ENCODE data around the gene PMIS2.

DNA sequence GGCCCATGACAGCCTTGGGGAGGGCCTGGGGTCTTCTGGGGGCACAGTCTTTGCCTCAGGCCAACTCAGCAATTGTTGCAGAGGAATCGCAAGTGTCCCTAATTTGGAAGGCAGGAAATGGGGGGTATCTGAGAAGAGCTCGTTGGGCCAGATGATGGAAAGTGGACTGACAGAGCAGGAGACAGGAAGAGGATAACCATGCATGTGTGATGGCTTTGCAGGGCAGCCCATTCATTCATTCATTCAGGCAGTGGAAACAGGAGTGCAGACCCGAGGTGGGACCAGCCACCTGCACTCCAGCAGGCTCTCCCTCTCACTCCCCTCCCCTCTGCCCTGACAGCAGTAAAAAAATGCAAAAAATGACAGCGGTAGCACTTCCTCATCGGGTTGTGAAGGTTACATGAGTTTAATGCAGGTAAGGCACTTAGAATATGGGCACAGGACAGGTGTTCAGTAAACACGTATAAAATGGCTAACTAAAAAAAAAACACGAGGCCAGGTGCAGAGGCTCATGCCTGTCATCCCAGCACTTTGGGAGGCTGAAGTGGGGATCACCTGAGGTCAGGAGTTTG lies 45.5 kb upstream of the PMIS2 start:
- TF ChIP-seq CTCF (IDR thresholded peaks at IDR 0.05; ENCODE audit: low read depth, low read length): no peak
- TF ChIP-seq POLR2A (IDR thresholded peaks at IDR 0.05; ENCODE audit: extremely low read depth, insufficient read length): no peak
- TF ChIP-seq MYC (IDR thresholded peaks at IDR 0.05; ENCODE audit: low read depth, low read length): no peak

Data from NB4 (cell line).